ENCODE measurements around the gene GOLT1A.
"Not testable (repeated sequence)": the region's sequence is repeated elsewhere in the genome, so short reads cannot be mapped to it uniquely, and the experiment has no call there.

GOLT1A gene

DNA sequence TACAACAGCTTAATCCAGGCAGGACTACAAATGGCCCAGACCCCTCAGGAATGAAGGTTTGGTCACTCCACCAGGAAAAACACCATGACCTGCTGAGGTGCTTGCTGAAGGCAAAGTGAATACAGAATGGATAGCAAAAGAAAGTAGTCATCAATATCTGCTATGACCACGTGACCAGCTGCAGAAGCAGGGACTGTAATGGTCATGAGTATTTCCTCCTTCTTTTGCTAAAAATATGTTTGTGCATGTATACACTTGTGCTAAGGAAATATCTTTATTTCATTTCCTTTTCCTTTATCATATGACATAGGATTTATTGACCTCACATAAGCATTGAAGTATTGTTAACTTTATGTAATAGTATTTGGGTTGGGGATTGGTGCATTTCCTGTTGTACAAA, 26.4 kb upstream of the GOLT1A start:
- H3K4me3 ChIP-seq (ENCODE audit: low read depth in 1 of 2, low read length in 2 of 2), result no peak overlapping the region
- DNase-seq, result no peak
- no peaks in the 10 kb centered on the region for H3K4me1 ChIP-seq (ENCODE audit: insufficient read depth, low read length)
- H3K79me2 ChIP-seq (ENCODE audit: insufficient read depth, low read length), result no peaks in the 10 kb centered on the region
- no peaks in the 10 kb centered on the region for H4K20me1 ChIP-seq (ENCODE audit: insufficient read depth, low read length)
- ATAC-seq (ENCODE audit: insufficient read depth, low read depth), result no peak
- H3K9me3 ChIP-seq (ENCODE audit: insufficient read depth, low read length, severe bottlenecking), result no peaks in the 10 kb centered on the region
- no peaks in the 10 kb centered on the region for H3K27me3 ChIP-seq (ENCODE audit: insufficient read depth, low read length, poor library complexity)
- TF ChIP-seq EZH2 (IDR thresholded peaks at IDR 0.05; ENCODE audit: borderline replicate concordance, low read depth, low read length, severe bottlenecking), result no peak
- TF ChIP-seq, protein P1, sequence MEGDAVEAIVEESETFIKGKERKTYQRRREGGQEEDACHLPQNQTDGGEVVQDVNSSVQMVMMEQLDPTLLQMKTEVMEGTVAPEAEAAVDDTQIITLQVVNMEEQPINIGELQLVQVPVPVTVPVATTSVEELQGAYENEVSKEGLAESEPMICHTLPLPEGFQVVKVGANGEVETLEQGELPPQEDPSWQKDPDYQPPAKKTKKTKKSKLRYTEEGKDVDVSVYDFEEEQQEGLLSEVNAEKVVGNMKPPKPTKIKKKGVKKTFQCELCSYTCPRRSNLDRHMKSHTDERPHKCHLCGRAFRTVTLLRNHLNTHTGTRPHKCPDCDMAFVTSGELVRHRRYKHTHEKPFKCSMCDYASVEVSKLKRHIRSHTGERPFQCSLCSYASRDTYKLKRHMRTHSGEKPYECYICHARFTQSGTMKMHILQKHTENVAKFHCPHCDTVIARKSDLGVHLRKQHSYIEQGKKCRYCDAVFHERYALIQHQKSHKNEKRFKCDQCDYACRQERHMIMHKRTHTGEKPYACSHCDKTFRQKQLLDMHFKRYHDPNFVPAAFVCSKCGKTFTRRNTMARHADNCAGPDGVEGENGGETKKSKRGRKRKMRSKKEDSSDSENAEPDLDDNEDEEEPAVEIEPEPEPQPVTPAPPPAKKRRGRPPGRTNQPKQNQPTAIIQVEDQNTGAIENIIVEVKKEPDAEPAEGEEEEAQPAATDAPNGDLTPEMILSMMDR (IDR thresholded peaks at IDR 0.05; ENCODE audit: borderline replicate concordance, extremely low read depth, low read length, poor library complexity, severe bottlenecking), result no peak
- H2AFZ ChIP-seq (ENCODE audit: low read depth, low read length), result no peak overlapping the region
- no peak overlapping the region for H3K27ac ChIP-seq (ENCODE audit: low read length)
- H3K4me2 ChIP-seq (ENCODE audit: insufficient read depth, low read length), result no peak overlapping the region
- H3K9ac ChIP-seq (ENCODE audit: low read depth, low read length), result no peak overlapping the region
- no peaks in the 10 kb centered on the region for H3K36me3 ChIP-seq (ENCODE audit: insufficient read depth, low read length)

DNA sequence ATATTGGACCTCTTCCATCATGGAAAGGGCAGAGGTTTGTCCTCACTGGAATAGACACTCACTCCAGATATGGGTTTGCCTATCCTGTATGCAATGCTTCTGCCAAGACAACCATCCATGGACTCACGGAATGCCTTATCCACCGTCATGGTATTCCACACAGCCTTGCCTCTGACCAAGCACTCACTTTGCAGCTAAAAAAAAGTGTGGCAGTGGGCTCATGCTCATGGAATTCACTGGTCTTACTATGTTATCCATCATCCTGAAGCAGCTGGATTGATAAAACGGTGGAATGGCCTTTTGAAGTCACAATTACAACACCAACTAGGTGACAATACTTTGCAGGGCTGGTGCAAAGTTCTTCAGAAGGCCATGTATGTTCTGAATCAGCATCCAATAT, 25.6 kb upstream of the GOLT1A start:
- H3K27me3 ChIP-seq (ENCODE audit: insufficient read depth, low read length, poor library complexity); H3K4me3 ChIP-seq (ENCODE audit: low read depth in 1 of 2, low read length in 2 of 2); H2AFZ ChIP-seq (ENCODE audit: low read depth, low read length); H3K79me2 ChIP-seq (ENCODE audit: insufficient read depth, low read length); H3K9ac ChIP-seq (ENCODE audit: low read depth, low read length); H3K4me1 ChIP-seq (ENCODE audit: insufficient read depth, low read length); H3K27ac ChIP-seq (ENCODE audit: low read length); H4K20me1 ChIP-seq (ENCODE audit: insufficient read depth, low read length); ATAC-seq (ENCODE audit: insufficient read depth, low read depth); H3K9me3 ChIP-seq (ENCODE audit: insufficient read depth, low read length, severe bottlenecking); DNase-seq; H3K36me3 ChIP-seq (ENCODE audit: insufficient read depth, low read length); H3K4me2 ChIP-seq (ENCODE audit: insufficient read depth, low read length): not testable (repeated sequence)

DNA sequence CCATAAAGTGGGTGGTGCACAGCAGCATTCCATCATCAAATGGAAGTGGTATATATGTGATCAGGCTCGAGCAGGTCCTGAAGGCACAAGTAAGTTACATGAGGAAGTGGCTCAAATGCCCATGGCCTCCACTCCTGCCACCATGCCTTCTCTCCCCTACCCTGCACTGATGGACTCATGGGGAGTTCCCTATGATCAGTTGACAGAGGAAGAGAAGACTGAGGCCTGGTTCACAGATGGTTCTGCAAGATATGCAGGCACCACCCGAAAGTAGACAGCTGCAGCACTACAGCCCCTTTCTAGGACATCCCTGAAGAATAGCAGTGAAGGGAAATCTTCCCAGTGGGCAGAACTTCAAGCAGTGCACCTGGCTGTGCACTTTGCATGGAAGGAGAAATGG, 24.7 kb upstream of the GOLT1A start:
- not testable (repeated sequence) for H3K9me3 ChIP-seq (ENCODE audit: insufficient read depth, low read length, severe bottlenecking); H3K79me2 ChIP-seq (ENCODE audit: insufficient read depth, low read length); ATAC-seq (ENCODE audit: insufficient read depth, low read depth); H3K36me3 ChIP-seq (ENCODE audit: insufficient read depth, low read length); H3K4me1 ChIP-seq (ENCODE audit: insufficient read depth, low read length); H2AFZ ChIP-seq (ENCODE audit: low read depth, low read length); H3K27me3 ChIP-seq (ENCODE audit: insufficient read depth, low read length, poor library complexity); DNase-seq; H3K4me3 ChIP-seq (ENCODE audit: low read depth in 1 of 2, low read length in 2 of 2); H3K4me2 ChIP-seq (ENCODE audit: insufficient read depth, low read length); H3K9ac ChIP-seq (ENCODE audit: low read depth, low read length); H4K20me1 ChIP-seq (ENCODE audit: insufficient read depth, low read length); H3K27ac ChIP-seq (ENCODE audit: low read length)

DNA sequence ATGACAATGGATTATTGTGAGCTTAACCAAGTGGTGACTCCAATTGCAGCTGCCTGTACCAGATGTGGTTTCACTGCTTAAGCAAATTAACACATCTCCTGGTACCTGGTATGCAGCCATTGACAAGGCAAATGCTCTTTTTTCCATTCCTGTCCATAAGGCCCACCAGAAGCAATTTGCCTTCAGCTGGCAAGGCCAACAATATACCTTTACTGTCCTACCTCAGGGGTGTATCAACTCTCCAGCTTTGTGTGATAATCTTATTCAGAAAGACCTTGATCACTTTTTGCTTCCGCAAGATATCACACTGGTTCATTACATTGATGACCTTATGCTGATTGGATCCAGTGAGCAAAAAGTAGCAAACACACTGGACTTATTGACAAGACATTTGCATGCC, 23.7 kb upstream of the GOLT1A start:
- H3K27ac ChIP-seq (ENCODE audit: low read length); H3K27me3 ChIP-seq (ENCODE audit: insufficient read depth, low read length, poor library complexity); H3K4me3 ChIP-seq (ENCODE audit: low read depth in 1 of 2, low read length in 2 of 2); H3K9ac ChIP-seq (ENCODE audit: low read depth, low read length); H3K36me3 ChIP-seq (ENCODE audit: insufficient read depth, low read length); H3K79me2 ChIP-seq (ENCODE audit: insufficient read depth, low read length); DNase-seq; H3K9me3 ChIP-seq (ENCODE audit: insufficient read depth, low read length, severe bottlenecking); ATAC-seq (ENCODE audit: insufficient read depth, low read depth); H4K20me1 ChIP-seq (ENCODE audit: insufficient read depth, low read length); H2AFZ ChIP-seq (ENCODE audit: low read depth, low read length); H3K4me1 ChIP-seq (ENCODE audit: insufficient read depth, low read length); H3K4me2 ChIP-seq (ENCODE audit: insufficient read depth, low read length): not testable (repeated sequence)

DNA sequence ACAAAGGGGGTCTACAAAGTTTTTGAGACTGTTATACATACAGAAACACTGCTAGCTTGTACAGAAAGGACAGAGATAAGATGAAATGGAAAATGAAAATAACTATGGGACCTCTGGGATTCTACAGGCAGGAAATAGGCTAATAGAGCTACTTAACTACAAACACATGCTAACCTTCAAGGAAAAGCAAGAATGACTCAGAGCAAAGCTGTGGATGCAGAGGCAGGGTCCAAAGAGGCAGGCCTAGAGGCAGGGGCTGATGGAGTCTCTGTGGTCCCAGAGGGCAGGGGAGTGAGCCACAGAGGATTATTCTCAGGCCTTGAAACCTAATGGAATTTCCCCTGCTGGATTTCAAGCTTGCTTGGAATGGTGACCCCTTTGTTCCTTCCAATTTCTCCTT, 18.7 kb upstream of the GOLT1A start:
- Histone ChIP-seq H3K9me3 (ENCODE audit: insufficient read depth, low read length, severe bottlenecking) (no peaks in the 10 kb centered on the region), H3K4me1 (ENCODE audit: insufficient read depth, low read length) (no peaks in the 10 kb centered on the region), H3K4me2 (ENCODE audit: insufficient read depth, low read length) (no peak overlapping the region), H4K20me1 (ENCODE audit: insufficient read depth, low read length) (no peaks in the 10 kb centered on the region), H3K36me3 (ENCODE audit: insufficient read depth, low read length) (no peaks in the 10 kb centered on the region), H3K4me3 (ENCODE audit: low read depth in 1 of 2, low read length in 2 of 2) (no peak overlapping the region), H3K79me2 (ENCODE audit: insufficient read depth, low read length) (no peaks in the 10 kb centered on the region), H3K27me3 (ENCODE audit: insufficient read depth, low read length, poor library complexity) (peaks cover 7% of the 10 kb centered on the region), H3K9ac (ENCODE audit: low read depth, low read length) (no peak overlapping the region), H3K27ac (ENCODE audit: low read length) (no peak overlapping the region), H2AFZ (ENCODE audit: low read depth, low read length) (no peak overlapping the region)
- ATAC-seq (ENCODE audit: insufficient read depth, low read depth), result no peak
- no peak for DNase-seq
- TF ChIP-seq, protein P1 (IDR thresholded peaks at IDR 0.05; ENCODE audit: borderline replicate concordance, extremely low read depth, low read length, poor library complexity, severe bottlenecking), result no peak
- no peak for TF ChIP-seq EZH2 (IDR thresholded peaks at IDR 0.05; ENCODE audit: borderline replicate concordance, low read depth, low read length, severe bottlenecking)
